Daoy (cell line): ENCODE data around the gene F5. TPM values are rescaled to one million over a fixed set of nuclear protein-coding genes. Genes with fewer than 3 reads are reported as not detected.
"Not testable (repeated sequence)": the region's sequence is repeated elsewhere in the genome, so short reads cannot be mapped to it uniquely, and the experiment has no call there.

Experiments
- DNase-seq: peaks from one replicate; pipeline ENCODE4 v3.0.0-alpha.2; 2015; ENCODE audit warnings: low read depth
- total RNA-seq: library from RNA; depleted of rRNA; stranded (reverse); fragments of >200 nt; shearing (Covaris generic); gene quantifications from 2 replicates; pipeline ENCODE4 v1.2.3, GENCODE V29; 2014

Gene F5
- total RNA-seq, 1 experiment from 2014 or later, result not detected

DNA sequence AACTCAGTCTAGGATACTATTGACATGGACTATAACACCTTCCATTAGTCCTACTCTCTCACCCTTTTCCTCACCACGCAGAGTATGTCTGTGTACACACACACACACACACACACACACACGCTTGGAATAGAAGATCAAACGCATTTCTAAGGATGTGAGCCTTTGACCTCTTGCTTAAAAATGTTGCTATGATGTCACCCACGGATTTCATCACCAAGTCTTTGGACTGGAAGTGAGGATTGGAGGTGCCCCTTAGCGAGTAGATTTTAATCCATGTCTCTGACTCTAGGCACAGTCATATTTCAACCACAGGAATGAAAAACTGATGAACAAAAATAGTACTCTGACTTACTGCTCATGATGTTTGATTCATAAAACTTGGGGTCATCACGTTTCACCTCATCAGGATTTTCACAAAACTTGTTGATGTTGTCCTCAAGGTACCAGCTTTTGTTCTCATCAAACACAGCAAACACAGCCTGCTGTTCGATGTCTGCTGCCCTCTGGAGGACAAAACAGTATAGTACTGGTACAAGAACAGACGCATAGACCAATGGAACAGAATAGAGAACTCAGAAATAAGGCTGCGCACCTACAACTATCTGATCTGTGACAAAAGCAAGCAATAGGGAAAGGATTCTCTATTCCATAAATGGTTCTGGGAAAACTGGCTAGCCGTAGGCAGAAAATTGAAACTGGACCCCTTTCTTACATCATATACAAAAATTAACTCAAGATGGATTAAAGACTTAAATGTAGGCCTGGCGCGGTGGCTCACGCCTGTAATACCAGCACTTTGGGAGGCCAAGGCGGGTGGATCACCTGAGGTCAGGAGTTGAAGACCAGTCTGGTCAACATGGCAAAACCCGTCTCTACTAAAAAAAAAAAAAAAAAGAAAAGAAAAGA, 39.9 kb downstream of the F5 start:
- DNase-seq, result peak; percentile 69

DNA sequence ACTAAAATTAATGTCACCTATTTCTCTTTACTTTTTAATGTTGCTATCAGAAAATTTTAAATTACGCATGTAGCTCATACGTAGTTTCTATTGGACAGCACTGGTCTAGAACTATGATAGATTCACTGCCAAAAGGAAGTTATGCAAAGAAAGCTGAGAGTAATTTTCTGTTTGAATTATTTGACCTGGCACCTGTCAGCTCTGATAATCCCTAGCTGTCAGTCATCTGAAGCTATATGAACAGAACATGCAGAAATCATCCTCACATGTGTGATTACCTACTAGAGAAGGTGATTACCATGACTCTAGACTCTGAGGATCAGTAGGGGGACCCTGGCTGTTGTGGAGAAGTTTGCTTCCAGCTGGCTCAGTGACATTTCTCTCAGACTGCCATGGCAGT, 40.8 kb downstream of the F5 start:
- DNase-seq, result no peak

DNA sequence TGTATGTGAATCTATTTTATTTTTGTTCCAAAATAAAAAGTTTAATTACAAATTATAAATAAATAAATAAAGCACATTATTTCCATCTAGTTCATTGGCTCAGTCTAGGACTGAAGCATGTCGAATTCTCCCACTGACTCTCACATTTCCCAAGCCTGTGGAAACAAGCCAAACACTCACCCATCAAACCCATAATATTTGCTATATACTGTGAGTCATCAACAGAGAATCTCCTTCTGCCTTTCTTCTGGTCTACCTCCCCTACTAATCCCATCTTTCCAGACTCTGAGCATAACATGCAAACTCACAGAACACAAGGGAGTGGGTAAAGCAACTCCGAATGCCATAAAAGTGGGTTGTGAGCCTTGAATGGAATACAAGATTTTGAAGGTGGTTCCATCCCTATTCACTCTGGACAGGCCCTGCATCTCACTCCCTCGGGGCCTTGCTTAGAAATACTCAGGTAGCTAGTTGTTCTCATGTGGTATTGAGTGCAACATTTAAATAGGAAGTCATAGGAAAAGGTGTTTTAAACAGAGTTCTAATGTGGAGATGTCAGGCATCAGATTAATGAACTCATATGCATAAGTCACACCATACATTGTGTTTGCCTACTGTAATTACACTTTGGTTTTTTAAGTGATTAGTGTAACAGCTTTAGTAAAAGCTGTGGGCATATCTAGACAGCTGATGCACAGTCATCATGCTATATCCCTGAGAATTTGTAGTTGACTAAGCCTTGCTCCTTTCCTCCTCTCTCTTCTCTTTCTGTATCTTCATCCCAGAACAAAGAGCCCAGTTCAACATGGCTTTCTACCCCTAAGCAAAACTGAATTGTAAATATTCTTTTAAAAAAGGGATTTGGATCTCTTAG, 47.0 kb downstream of the F5 start:
- DNase-seq, result peak; percentile 89

DNA sequence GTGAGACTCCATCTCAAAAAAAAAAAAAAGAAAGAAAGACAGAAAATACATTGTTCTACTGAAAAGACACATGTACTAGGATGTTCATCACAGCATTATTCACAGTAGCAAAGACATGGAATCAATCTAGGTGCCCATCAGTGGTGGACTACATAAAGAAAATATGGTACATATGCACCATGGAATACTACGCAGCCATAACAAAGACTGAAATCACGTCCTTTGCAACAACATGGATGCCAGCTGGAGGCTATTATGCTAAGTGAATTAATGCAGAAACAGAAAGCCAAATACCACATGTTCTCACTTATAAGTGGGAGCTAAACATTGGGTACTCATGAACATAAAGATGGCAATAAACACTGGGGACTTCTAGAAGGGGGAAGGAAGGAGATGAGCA, 51.6 kb downstream of the F5 start:
- DNase-seq, result no peak

DNA sequence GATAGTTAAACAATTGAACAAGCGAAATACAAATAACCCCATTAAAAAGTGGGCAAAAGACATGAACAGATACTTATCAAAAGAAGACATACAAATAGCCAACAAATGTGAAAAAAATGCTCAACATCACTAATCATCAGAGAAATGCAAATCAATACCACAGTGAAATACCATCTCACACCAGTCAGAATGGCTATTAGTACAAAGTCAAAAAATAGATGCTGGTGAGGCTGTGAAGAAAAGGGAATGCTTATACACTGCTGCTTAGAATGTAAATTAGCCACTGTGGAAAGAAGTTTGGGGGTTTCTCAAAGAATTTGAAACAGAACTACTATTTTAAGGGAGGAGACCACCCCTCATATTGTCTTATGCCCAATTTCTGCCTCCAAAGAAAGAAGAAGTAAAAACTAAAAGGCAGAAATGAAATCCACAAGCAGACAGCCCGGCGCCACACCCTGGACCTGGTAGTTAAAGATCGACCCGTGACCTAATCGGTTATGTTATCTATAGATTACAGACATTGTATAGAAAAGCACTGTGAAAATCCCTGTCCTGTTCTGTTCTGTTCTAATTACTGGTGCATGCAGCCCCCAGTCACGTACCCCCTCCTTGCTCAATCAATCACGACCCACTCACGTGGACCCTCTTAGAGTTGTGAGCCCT, 52.6 kb downstream of the F5 start:
- DNase-seq, result not testable (repeated sequence)

DNA sequence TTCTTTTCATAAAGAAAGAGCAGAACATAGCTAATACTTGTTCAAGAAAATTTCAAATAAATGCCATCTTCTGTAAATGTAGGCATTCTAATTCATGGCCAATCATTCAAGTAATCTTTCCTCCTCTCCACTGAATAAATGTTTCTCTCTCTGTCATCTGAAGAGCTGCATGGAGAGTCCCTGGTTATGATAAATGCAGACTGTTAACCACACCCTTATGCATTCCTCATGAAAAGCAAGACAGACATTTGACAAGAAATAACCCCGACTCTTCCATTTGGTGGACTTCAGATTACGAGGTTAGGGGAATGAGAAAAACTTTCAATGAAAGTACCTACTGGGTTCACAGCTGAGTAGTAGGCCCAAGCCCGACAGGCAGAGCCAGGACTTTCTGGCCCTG, 55.8 kb downstream of the F5 start:
- no peak for DNase-seq

DNA sequence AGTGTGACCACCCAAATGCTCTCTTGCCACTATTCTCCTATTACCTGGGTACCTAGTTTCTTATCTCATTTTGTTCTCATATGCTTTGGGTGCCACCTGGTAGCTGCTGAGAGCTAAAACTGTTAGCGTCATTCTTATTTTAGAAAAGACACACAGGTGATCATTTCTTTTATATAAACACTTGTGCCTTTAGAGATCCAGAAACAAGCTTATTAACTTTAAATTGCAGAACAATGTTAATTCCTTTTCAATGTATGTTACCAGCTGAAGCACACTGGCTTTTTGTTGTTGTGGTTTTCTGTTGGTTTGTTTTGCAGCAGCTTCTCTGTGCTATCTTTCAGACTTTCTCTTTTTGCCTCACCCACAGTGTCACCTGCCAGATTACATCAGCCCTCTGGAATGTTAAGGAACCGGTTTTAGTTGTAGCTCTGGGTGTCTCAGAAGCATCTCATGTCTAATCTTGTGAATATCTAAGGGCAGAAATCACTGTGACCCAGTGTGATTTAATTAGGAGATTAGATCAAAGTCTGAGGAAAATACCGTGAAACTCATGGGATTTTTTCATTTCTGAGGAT, 57.1 kb downstream of the F5 start:
- peak; percentile 41 for DNase-seq

DNA sequence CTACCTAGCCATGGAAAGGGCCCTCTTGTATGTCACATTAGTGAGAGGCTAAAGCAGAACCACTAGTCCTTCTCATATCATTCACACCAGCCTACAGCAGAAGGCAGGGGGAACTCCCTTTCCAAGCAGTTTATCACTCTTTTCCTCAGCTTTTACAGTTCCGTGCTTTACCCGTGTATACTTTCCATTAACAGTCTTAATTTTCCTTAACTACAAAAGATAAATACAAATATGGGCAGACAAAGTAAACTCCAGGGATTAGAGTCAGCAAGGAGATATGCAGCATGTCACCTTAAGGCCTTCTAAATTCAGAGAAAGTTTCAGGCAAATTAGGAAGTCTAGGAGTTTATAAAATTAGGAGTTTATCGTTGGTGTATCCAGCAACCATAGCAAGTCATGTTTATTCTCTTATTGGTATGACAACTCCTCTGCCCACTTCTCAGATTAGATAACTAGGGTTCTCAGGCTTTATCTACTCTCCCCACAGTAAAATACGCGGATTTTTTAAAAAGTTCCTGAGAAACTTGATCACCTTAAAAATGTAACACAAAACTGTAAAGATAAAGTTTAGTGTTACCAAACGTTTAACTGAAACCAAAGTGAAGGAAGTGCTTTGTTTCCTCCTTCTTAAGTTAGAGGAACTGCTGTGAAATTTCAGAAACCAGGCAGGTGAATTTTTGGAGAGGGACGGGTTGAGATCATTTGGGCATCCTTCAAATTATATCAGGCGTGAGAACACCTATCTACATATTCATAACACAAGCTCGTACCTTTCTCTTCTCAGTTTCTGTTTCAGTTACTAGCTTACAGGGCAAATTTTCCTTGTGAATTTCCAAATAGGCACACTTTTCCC, 57.8 kb downstream of the F5 start:
- no peak for DNase-seq

DNA sequence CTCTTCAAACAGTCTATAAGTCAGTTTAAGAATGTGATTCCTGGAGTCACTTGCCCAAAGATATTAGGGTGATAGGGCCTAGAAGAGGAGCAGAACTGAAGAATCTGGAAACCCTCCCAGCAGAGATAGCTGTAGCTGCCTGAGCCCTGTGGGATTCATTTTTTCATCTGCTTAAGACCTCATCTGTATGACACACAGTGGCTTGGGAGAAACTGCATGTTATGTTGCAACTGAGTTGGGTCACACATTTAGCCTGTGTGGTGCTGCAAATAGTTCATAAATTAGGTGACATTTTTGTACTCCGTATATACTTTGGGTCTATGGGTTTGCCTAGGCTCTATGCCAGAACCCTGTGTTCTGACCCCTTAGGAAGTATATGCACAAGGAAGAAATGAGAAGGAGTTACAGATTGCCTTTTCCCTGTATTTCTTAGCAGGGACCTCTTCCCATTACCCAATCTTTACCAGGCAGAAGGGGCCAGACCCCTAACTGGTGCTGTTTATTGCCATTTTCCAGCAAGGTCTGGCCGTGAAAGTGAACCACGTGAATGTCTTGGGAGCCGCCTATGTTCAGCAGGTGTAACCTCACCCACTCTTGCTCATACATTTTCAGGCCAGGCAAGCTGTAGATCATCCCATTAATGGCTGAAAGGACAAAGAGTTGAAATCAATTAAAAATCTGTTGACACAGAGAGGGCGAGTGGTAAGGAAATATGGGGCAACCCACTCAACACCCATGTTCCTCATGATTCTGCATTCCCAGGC, 58.6 kb downstream of the F5 start:
- no peak for DNase-seq

DNA sequence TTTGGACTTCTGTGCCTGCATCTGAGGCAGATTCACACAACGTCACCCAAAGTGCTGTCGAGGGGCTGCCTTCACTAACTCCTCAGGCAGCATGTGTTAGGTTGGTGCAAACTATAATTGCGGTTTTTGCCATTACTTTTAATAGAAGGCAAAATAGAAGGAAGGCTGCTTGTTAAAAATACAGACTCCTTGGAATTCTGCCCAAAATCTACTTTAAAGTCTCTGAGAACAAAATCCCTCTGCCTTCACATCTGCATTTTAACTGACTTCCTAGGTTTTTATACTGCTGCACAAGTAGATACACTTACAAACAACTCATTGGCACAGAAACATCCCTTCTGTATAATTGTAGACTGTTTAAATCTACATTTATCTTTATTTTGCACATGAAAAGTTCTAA, 59.3 kb downstream of the F5 start:
- no peak for DNase-seq

DNA sequence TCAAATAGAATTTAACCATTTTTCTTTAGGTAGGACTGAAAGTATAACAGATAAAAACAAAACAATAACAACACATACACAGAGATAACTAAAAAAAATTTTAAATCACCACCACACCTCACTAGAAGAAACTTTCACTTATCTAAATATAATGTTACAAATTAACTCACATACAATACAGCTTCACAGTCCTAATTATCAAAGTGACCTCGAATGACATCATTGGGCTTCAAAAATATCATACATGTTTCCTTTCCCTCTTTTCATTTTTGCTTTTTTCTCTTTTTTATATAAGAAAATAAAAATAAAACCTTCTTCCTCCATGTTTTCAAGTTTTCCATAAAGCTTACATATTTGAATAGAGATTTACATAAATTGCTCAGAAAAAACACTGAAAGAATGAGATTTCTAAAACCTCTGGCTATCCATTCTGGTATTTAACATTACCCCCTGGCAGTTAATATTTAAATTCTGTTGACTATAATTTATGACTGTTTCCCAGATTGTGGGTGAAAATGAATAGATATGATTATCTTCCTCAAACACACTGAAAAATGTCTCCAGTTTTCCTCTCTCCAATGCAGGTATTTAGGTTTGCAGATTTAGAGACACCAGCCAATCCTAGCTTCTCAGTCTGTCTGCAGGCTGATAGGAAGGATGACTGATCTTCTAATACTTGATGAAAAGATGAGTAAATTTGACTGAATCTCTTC, 60.0 kb downstream of the F5 start:
- DNase-seq, result no peak

DNA sequence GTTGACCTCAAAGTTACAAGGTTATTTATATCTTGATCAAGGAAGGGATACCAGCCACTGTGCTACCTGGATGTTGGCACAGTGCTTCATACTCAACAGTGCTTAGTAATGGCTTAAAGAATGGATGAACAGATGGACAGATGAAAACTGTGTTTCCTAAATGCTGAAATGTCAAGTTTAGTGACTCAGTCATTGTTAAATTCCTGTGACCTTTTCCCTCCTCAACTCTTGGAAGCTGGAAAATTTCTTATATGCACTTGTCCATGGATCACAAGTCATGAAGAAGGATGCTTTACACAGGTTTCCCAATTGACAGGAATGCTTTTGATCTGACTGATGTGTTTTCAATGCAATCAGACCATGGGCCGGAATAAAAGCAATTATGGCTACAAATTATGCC, 60.9 kb downstream of the F5 start:
- DNase-seq, result no peak

DNA sequence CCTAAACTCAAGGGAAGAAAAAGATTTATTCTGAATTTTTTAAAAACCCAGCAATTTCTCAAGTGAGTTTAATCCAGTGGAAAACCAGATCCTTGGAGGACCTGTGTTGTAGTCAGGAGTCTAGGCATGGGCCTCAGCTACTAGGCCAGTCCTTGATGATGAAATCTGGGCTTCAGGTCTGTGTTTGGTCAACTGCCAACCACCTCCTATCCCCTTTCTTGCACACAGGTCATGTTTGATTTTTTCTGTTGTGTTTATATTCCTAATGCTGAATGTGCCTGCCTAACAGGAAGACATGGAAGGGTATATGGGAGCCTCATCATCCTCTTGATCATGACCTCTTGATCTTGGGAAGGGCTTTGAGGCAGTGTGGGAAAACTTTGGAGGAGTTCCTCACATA, 62.4 kb downstream of the F5 start:
- no peak for DNase-seq

DNA sequence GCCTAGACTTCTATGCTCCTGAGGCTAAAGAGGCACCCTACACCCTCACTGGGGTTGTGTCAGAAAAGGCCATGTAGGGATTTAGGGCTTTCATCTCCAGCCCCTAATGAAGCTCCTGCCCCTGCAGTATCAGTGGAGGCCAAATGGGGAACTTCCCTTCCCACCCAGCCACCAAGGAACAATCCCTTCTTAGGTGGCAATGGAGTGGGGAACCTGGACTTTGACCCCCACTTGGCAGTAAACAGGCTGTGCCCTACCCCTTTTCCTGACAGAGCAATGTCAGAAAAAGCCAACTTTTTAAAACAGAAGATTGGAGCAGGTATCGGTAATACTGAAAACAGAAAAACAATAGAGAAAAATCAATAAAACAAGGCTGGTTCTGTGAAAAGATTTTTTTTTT, 65.1 kb downstream of the F5 start:
- DNase-seq, result no peak

DNA sequence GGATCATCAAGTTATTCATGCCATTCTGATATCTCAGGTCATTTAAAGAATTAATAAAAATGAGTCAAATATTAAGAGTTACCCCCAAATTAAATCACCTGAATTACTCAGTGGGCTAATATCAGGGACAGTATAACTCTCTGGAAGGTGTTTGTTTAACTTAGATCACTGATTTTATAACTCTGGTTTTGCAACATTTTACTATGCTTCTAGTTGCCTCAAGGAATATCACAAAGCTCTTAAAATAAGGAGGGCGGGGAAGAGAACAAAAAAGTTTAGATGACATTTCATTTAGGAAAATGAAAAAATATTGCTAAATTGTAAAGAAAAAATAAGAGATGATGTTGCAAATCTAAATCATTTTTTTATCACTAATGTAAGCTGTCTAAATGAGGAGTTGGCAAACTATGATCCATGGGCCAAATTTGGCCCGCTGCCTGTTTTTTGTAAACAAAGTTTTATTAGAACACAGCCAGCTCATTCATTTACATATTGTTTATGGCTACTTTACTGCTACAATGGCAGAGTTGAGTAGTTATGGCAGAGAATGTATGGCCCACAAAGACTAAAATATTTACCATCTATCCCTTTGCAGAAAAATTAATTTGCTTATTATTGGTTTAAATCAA, 68.6 kb downstream of the F5 start:
- DNase-seq, result no peak

DNA sequence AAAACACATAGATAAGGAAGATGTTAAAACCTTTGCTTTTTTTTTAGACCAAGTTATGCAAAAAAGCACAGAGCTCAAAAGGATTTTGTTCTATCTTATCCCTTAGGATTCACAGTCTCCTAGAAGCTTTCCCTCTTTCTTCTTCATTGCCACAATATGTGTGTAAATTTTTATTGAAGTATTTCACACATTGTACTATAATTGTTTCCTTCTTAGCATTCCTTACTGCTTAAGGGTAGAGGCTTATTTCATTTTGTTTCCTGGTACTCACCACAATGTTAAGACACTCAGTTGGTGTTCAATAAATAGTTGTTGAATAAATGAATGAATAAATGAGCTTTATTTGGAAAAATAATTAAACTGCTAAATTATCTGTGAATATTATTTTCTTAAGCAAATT, 70.6 kb downstream of the F5 start:
- DNase-seq, result no peak

DNA sequence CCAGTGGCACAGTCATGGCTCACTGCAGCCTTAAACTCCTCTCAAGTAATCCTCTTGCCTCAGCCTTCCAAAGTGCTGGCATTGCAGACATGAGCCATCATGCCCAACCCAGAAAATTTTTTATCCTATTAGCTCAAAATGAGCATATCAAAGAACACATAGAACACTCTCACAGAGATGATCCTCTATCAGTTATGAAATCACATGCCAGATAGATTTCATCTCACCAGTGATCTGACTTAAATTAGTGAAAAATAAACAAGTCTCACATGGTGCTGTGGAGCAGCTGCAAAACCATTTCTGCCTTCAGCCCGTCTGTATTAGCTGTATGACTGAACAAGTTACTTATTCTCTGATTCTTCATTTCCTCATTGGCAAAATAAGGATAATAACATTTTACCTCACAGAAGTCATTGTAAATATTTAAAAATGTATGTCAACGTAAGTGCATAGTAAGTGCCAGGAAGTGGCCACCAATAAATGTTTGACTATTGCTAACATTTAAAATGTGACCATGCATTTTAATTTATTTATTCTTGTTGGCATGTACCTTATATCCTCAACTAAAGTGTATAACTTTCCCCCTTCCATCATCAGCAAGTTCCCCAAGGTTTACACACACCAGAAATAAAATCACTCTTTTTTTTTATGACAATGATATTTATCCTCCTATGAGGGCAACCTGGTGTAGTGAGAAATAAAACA, 71.6 kb downstream of the F5 start:
- no peak for DNase-seq

DNA sequence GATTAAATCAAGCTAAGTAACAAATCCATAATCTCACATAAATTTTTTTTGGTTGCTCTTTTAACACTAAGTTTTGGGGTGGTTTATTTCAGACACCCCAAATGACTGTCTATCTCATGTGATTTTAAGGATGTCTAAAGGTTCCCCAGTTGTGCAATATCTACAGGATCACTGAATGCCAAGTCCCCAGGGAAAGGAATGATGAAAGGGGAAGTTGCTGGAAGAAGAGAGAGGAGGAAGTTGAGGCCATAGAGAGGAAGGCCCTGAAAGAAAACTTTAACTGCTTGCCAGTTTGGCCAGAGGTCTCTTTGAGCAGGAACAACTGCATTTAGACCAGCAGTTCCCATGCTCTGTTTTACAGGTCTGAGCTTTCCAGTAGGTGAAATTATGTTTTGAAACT, 73.1 kb downstream of the F5 start:
- no peak for DNase-seq
